Ramos (cell line): ENCODE results near the gene AP1G1.
"Not testable (repeated sequence)": the region's sequence is repeated elsewhere in the genome, so short reads cannot be mapped to it uniquely, and the experiment has no call there.

ENCODE experiments used
- in situ Hi-C: fragments of 300-500 bp; cut with MboI; formaldehyde crosslinking; loops from one replicate; pipeline ENCODE4 v1.14.3; 2022; ENCODE audit warnings: low sequenced_read_pairs; ENCODE audit not compliant: unreplicated experiment

Gene AP1G1

GRCh38 chr16:71811261-71811803, 2.7 kb upstream of the AP1G1 start:
- in situ Hi-C loops, result no loop called here

GRCh38 chr16:71810155-71810530, 1.5 kb upstream of the AP1G1 start:
- in situ Hi-C loops, result not testable (repeated sequence)

DNA sequence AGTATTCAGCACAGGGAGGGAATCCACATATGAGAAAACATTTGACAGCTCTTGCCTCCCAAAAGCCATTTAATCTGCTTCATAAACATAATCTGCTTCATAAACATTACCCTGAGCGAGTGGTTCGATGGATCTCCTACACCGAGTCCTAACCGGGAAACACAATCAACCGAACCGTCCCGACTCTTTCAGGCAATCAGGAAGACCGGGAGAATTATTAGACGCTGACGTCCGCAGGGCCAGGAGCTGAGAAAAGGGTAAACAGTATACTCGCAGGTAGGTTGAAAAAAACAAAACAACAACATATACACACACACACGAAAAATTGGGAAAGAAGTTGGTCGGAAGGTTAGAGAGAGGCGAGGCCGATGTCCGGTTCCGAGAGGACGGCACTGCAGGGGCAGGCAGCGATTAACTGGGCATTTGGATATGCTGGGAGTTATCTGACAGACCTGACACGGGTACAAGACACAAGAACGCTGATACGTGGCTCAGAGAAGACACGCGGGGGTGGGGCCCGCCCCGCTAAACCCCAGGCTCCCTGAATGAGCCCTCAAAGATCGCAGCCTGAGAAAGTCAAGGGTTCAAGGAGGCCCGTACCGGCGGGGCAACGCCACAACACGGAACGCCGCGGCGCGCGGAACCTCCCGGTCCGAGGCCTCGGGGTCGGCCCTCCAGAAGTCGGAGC, 585 bp downstream of the AP1G1 start:
- in situ Hi-C loops, result no loop called here

- in situ Hi-C loops, result no loop called here
Measured at GRCh38 chr16:71803305-71803690, 5.3 kb downstream of the AP1G1 start.

GRCh38 chr16:71796501-71797097, 12.0 kb downstream of the AP1G1 start:
- in situ Hi-C loops, result no loop called here

GRCh38 chr16:71794943-71795342, 13.7 kb downstream of the AP1G1 start:
- in situ Hi-C loops, result no loop called here

DNA sequence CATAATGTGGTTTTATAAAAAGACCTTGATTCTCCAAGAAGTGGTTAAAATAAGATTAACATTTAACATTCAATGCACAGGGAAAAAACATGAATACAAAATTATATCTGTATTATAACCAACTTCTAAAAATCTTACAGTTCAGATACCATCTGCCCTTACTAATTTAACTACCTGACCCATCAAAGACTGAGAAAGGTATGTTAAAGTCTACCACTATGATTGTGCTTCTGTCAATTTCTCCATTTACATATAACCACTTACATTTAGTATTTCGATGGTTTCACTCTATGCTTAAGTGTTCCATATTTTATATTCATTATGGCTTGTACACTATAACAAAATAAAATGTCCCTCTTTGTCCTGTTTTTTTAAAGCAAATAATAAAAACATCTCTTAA, 14.6 kb downstream of the AP1G1 start:
- in situ Hi-C loops, result no loop called here

GRCh38 chr16:71792176-71792575, 16.5 kb downstream of the AP1G1 start:
- in situ Hi-C loops, result no loop called here

- in situ Hi-C loops, result not testable (repeated sequence)
Measured at GRCh38 chr16:71790329-71790728, 18.3 kb downstream of the AP1G1 start.

- in situ Hi-C loops, result no loop called here
Measured at GRCh38 chr16:71789136-71789535, 19.5 kb downstream of the AP1G1 start.

GRCh38 chr16:71788578-71788977, 20.1 kb downstream of the AP1G1 start:
- in situ Hi-C loops, result no loop called here

DNA sequence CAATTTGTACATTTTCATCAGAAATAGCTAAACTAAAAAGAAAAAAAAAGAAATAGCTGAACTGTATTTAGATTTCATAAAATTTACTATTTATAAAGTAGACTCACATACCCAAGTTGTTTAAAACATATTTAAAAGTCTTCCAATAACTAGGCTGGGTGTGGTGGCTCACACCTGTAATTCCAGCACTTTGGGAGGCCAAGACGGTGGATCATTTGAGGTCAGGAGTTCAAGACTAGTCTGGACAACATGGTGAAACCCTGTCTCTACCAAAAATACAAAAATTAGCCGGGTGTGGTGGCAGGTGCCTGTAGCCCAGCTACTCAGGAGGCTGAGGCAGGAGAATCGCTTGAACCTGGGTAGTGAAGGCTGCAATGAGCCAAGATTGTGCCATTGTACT, 23.5 kb downstream of the AP1G1 start:
- in situ Hi-C loops, result not testable (repeated sequence)

GRCh38 chr16:71784093-71784492, 24.5 kb downstream of the AP1G1 start:
- in situ Hi-C loops, result no loop called here

DNA sequence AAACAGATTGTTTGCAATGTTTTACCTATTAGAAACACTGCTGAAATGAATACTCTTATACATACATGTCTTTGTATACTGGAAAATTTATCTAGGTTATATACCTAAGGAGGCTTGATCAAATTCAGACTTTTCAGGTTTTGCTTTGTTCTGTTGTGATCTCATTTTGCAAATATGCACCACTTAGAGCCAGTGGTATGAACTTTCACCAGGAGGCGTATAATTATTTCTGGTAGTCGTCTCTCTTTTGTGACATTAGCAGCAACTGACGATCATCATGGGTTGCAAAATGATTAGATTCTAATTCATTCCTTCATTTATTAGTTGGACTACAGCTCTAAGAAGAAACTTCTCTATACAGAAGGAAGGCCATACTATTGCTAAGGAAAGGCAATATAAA, 26.9 kb downstream of the AP1G1 start:
- in situ Hi-C loops, result no loop called here

DNA sequence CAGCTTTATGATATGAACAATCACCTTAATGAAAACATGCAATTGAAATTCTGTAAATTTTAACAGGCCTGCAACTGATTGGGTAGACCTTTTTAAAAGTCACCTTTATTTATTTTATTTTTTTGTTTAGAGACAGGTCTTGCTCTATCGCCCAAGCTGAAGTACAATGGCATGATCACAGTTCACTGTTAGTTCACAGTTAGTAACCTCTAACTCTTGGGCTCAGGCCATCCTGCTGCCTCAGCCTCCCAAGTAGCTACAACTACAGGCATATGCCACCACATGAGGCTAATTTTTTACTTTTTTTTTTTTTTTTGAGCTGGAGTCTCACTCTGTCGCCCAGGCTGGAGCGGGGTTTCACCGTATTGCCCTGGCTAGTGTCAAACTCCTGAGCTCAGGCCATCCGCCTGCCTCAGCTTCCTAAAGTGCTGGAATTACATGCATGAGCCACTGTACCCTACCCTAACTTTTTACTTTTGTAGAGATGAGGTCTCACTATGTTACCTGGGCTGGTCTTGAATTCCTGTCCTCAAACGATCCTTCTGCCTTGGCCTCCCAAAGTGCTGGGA, 28.0 kb downstream of the AP1G1 start:
- in situ Hi-C loops, result no loop called here

DNA sequence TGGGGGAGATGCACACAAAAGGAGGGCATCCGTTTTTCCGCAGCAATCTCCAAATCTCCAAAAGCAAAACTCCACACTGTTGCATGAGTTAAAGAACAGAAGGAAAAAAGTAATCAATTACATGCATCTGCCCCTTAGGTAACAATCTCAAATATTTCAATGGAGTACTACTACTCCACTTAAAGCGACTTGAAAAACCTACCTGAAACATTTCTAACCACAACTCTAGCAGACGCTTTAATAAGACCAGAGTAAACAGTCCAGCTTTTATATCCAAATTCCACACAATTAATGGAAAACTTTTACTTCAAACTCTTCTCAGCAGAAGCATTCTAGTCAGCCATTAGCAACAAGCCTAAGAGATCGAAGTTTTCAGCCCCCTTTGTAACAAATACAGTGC, 29.9 kb downstream of the AP1G1 start:
- in situ Hi-C loops, result no loop called here

DNA sequence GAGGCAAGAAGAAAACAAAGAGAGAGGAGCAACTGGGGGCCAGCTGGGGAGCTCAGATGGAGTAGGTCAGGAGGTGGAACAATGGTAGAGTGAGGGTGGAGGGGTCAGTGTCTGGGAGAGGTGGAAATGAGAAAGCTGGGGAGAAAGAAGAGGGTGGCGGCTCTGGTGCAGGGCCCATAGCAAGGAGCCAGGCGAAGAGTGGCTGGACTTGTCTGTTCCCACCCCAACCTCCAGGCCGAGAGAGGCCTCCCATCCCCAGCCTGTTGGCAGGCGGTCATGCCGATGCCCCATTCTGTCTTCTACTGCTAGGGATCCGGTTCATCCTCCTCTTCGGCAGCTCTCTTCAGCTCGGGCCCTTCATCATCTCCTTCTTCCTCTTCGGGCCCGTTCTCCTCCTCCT, 31.3 kb downstream of the AP1G1 start:
- in situ Hi-C loops, result no loop called here

GRCh38 chr16:71775949-71776348, 32.7 kb downstream of the AP1G1 start:
- in situ Hi-C loops, result no loop called here

- in situ Hi-C loops, result no loop called here
Measured at GRCh38 chr16:71771571-71771970, 37.1 kb downstream of the AP1G1 start.

DNA sequence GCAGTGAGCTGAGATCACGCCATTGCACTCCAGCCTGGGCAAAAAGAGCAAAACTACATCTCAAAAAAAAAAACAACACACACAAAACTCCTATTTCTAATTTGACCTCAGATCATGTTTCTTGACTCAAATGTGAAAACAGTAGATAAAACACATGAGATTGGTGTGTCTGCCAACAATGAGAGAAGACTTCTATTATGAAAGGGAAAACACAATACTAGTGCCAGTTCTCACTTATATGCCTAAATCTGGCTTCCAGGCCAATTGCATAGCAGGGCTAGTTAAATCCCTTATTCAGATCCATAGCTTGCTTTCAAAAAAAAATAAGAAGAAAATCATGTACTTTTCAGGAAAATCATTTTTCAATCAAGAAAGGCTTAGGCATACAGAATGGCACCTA, 39.4 kb downstream of the AP1G1 start:
- in situ Hi-C loops, result no loop called here

- in situ Hi-C loops, result no loop called here
Measured at GRCh38 chr16:71767060-71767900, 41.4 kb downstream of the AP1G1 start.
